ENCODE data around the gene JHY.

DNA sequence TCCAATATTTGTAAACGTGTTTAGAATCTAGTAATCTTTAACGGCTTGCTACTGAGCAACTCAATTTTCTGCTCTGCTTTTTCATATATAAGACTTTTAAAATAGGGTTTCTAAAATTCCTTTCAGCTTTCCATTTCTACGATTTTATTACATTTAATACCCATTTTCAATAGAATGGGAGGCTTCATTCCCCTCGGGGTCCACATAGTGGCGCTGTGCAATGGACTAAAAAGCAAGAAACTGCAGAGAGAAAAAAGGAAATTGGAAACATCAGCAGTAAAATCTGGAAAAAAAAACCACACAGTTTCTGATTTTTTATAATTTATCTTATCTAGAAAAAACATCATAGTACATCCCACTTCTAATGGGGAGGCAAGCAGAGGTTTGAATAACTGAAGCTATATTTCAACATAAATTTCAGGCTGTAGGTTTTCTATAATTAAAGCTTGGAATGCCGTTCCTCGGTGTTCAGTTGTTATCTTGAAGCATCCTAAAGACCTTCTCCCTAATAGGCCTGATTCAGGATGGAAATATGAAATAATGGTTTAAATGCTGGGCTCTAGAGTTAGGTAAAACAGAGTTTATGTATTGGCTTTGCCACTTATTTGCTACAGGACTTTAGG lies 18.7 kb upstream of the JHY start:
- TF ChIP-seq ZNF274 (IDR thresholded peaks at IDR 0.05; ENCODE audit: low read depth, low read length), result no peak
- no peak for TF ChIP-seq SUZ12 (IDR thresholded peaks at IDR 0.05; ENCODE audit: extremely low read depth, insufficient read depth, insufficient read length)
- TF ChIP-seq YY1 (IDR thresholded peaks at IDR 0.05; ENCODE audit: insufficient read depth, insufficient read length), result no peak
